IMR-90 (cell line): ENCODE data around the gene AFTPH. TPM values are rescaled to one million over a fixed set of nuclear protein-coding genes. Genes with fewer than 3 reads are reported as not detected.

Experiments
- ATAC-seq: fragments of 200-7000 bp; cut with Tn5 transposase; 2 replicates; pipeline ENCODE4 v1.9.1; 2020; ENCODE audit warnings: low read depth, mild to moderate bottlenecking, moderate library complexity
- BruUV-seq: library from RNA; stranded (reverse); fragments of 400-500 nt; replicated peaks from 2 replicates; lab custom pipeline; 2021; lab: Mats Ljungman, UMichigan
- CTCF ChIA-PET: fragments of 300-600 bp; formaldehyde crosslinking; extraction: SDS; loops from one replicate; lab custom pipeline; 2021; ENCODE audit warnings: antibody characterized with exemption; lab: Yijun Ruan, JAX
- POLR2A ChIA-PET: fragments of 300-600 bp; sonication (Branson Sonifier 250); formaldehyde crosslinking; loops from one replicate; lab custom pipeline; 2022; ENCODE audit warnings: antibody characterized with exemption; ENCODE audit not compliant: unreplicated experiment; lab: Charles Lee
- DNase-seq: peaks from one replicate; pipeline ENCODE4 v3.0.0; 2013
- H2AFZ ChIP-seq: replicated peaks from 2 replicates; pipeline ENCODE3; 2013; ENCODE audit warnings: low read length, mild to moderate bottlenecking; ENCODE audit not compliant: poor library complexity
- H2AK5ac ChIP-seq: 2 replicates; pipeline ENCODE4 v1.6.1; 2013; ENCODE audit warnings: low read depth, low read length, inconsistent platforms
- H2AK9ac ChIP-seq: replicated peaks from 2 replicates; pipeline ENCODE3; 2013; ENCODE audit warnings: mild to moderate bottlenecking, low read depth, low read length, moderate library complexity; ENCODE audit not compliant: poor library complexity
- H2BK120ac ChIP-seq: 2 replicates; pipeline ENCODE4 v1.6.1; 2013; ENCODE audit warnings: low read depth, low read length, inconsistent platforms
- H2BK15ac ChIP-seq: 3 replicates; pipeline ENCODE4 v1.6.1; 2013; ENCODE audit warnings: low read depth, low read length, inconsistent platforms
- H2BK20ac ChIP-seq: 2 replicates; pipeline ENCODE4 v1.6.1; 2013; ENCODE audit warnings: low read depth, mild to moderate bottlenecking, inconsistent platforms, low read length, moderate library complexity
- H2BK5ac ChIP-seq: 2 replicates; pipeline ENCODE4 v1.6.1; 2013; ENCODE audit warnings: mild to moderate bottlenecking, low read depth, low read length, inconsistent platforms; ENCODE audit not compliant: poor library complexity, severe bottlenecking
- H3K14ac ChIP-seq: replicated peaks from 2 replicates; pipeline ENCODE4 v1.6.1; 2013; ENCODE audit warnings: low read depth, low read length, inconsistent platforms
- H3K18ac ChIP-seq: 2 replicates; pipeline ENCODE4 v1.6.1; 2013; ENCODE audit warnings: low read depth, low read length, control low read depth
- H3K23ac ChIP-seq: 2 replicates; pipeline ENCODE4 v1.6.1; 2013; ENCODE audit warnings: low read depth, low read length, inconsistent platforms
- H3K27ac ChIP-seq: 2 replicates; pipeline ENCODE4 v1.5.1; 2013; ENCODE audit warnings: mild to moderate bottlenecking, control low read depth, low read length; ENCODE audit not compliant: insufficient read depth
- H3K27me3 ChIP-seq: 2 replicates; pipeline ENCODE4 v1.6.1; 2013; ENCODE audit warnings: low read length; ENCODE audit not compliant: control insufficient read depth, insufficient read depth
- H3K36me3 ChIP-seq: 2 replicates; pipeline ENCODE4 v1.6.1; 2013; ENCODE audit warnings: low read length, mixed read lengths; ENCODE audit not compliant: control insufficient read depth, insufficient read depth
- H3K4ac ChIP-seq: 2 replicates; pipeline ENCODE4 v1.6.1; 2013; ENCODE audit warnings: low read depth, low read length, inconsistent platforms
- H3K4me1 ChIP-seq: 2 replicates; pipeline ENCODE4 v1.6.1; 2013; ENCODE audit warnings: low read length, mixed read lengths; ENCODE audit not compliant: control insufficient read depth, insufficient read depth
- H3K4me2 ChIP-seq: 2 replicates; pipeline ENCODE4 v1.6.1; 2013; ENCODE audit warnings: low read depth, mild to moderate bottlenecking, control low read depth, low read length, moderate library complexity
- H3K4me3 ChIP-seq: 2 replicates; pipeline ENCODE4 v1.5.1; 2013; ENCODE audit warnings: low read depth, mild to moderate bottlenecking, control low read depth, low read length, moderate library complexity; ENCODE audit not compliant: insufficient read depth
- H3K56ac ChIP-seq: 2 replicates; pipeline ENCODE4 v1.6.1; 2013; ENCODE audit warnings: low read length, inconsistent platforms; ENCODE audit not compliant: insufficient read depth; ENCODE audit errors: extremely low read depth
- H3K79me1 ChIP-seq, 2 experiments: 2 replicates each; pipeline ENCODE4 v1.6.1; 2013; ENCODE audit warnings: low read length in 2 of 2, inconsistent platforms in 1 of 2, low read depth in 1 of 2
- H3K9ac ChIP-seq: 2 replicates; pipeline ENCODE4 v1.6.1; 2013; ENCODE audit warnings: low read depth, low read length, control low read depth
- H3K9me1 ChIP-seq: 2 replicates; pipeline ENCODE4 v1.6.1; 2013; ENCODE audit warnings: low read length, inconsistent platforms; ENCODE audit not compliant: insufficient read depth
- H3K9me3 ChIP-seq: 2 replicates; pipeline ENCODE4 v1.6.1; 2013; ENCODE audit warnings: low read length; ENCODE audit not compliant: control insufficient read depth, insufficient read depth
- H4K20me1 ChIP-seq: 2 replicates; pipeline ENCODE4 v1.6.1; 2013; ENCODE audit warnings: low read length, inconsistent platforms; ENCODE audit not compliant: insufficient read depth
- H4K5ac ChIP-seq: 2 replicates; pipeline ENCODE4 v1.6.1; 2013; ENCODE audit warnings: mild to moderate bottlenecking, low read depth, low read length, control low read depth
- H4K8ac ChIP-seq, 2 experiments: 2 replicates each; pipeline ENCODE4 v1.6.1; 2013; ENCODE audit warnings: low read depth in 2 of 2, low read length in 2 of 2, control low read depth in 1 of 2, inconsistent platforms in 1 of 2
- H4K91ac ChIP-seq: 2 replicates; pipeline ENCODE4 v1.6.1; 2013; ENCODE audit warnings: low read depth, low read length, inconsistent platforms; ENCODE audit not compliant: insufficient read depth
- BHLHE40 ChIP-seq: fragments of 150-350 bp; IDR thresholded peaks from 2 replicates; pipeline ENCODE4 v1.6.1; 2016; ENCODE audit warnings: mild to moderate bottlenecking, low read depth, low read length
- CEBPB ChIP-seq: IDR thresholded peaks from 2 replicates; pipeline ENCODE4 v1.6.1; 2012; ENCODE audit warnings: low read depth, low read length, improper control_type of control experiment
- CHD1 ChIP-seq: IDR thresholded peaks from 2 replicates; pipeline ENCODE4 v1.6.1; 2012; ENCODE audit warnings: low read depth, low read length, improper control_type of control experiment
- MAFK ChIP-seq: IDR thresholded peaks from 2 replicates; pipeline ENCODE4 v1.6.1; 2012; ENCODE audit warnings: low read depth, low read length, improper control_type of control experiment
- NFE2L2 ChIP-seq: fragments of 150-350 bp; IDR thresholded peaks from 2 replicates; pipeline ENCODE4 v1.6.1; 2016; ENCODE audit warnings: low read depth, mild to moderate bottlenecking, low read length
- POLR2A ChIP-seq: IDR thresholded peaks from 2 replicates; pipeline ENCODE4 v1.6.1; 2012; ENCODE audit warnings: mild to moderate bottlenecking, low read depth, low read length
- RAD21 ChIP-seq: IDR thresholded peaks from 2 replicates; pipeline ENCODE4 v1.6.1; 2012; ENCODE audit warnings: low read length, improper control_type of control experiment
- WGBS, 2 experiments: methylation state at CpG; one replicate each; pipeline versions ENCODE4 v1.1.5 to v1.1.7; 2013; ENCODE audit warnings: missing lambda C conversion rate in 2 of 2; ENCODE audit not compliant: insufficient read length in 1 of 2; ENCODE audit errors: extremely low coverage in 2 of 2; 5-methylcytosine and 5-hydroxymethylcytosine counted together
- dilution Hi-C: fragments of 300-500 bp; cut with HindIII; formaldehyde crosslinking; loops from one replicate; pipeline ENCODE4 v1.14.3; 2018; ENCODE audit warnings: low sequenced_read_pairs; ENCODE audit not compliant: unreplicated experiment
- in situ Hi-C: fragments of 300-500 bp; cut with MboI; formaldehyde crosslinking; loops from 3 replicates; pipeline ENCODE4 v1.14.3; 2019; ENCODE audit warnings: low sequenced_read_pairs, inconsistent platforms, mixed read lengths
- intact Hi-C: fragments of 100-400 bp; cut with micrococcal nuclease; formaldehyde crosslinking; loops from 2 replicates; pipeline ENCODE4 v1.10.0; 2022
- polyA plus RNA-seq, 3 experiments: library from polyadenylated mRNA; depleted of rRNA; stranded (reverse); fragments of >200 nt; gene quantifications; 2 replicates each; pipeline ENCODE4 v1.2.3, GENCODE V29; 2012; ENCODE audit warnings: low replicate concordance in 1 of 3
- total RNA-seq: library from RNA; depleted of rRNA; stranded (reverse); fragments of >200 nt; gene quantifications from 2 replicates; pipeline ENCODE4 v1.2.3, GENCODE V29; 2012
- TF ChIP-seq, protein P1 (sequence below): conservative IDR thresholded peaks from 2 replicates; pipeline ENCODE4 v1.5.1; 2012; ENCODE audit warnings: mild to moderate bottlenecking, low read depth, low read length, improper control_type of control experiment
- TF ChIP-seq, protein P2 (sequence below): fragments of 150-350 bp; IDR thresholded peaks from 2 replicates; pipeline ENCODE4 v1.6.1; 2016; ENCODE audit warnings: low read depth, mild to moderate bottlenecking, low read length, moderate library complexity, borderline replicate concordance
- TF ChIP-seq, protein P3 (sequence below): fragments of 150-350 bp; IDR thresholded peaks from 2 replicates; pipeline ENCODE4 v1.6.1; 2017; ENCODE audit warnings: mild to moderate bottlenecking, antibody characterized with exemption, low read length, low read depth

AFTPH gene
- total and polyA plus RNA-seq, 2 of the 4 experiments (the other 2 are of a cell fraction), result 9.4 to 19.9 TPM

DNA sequence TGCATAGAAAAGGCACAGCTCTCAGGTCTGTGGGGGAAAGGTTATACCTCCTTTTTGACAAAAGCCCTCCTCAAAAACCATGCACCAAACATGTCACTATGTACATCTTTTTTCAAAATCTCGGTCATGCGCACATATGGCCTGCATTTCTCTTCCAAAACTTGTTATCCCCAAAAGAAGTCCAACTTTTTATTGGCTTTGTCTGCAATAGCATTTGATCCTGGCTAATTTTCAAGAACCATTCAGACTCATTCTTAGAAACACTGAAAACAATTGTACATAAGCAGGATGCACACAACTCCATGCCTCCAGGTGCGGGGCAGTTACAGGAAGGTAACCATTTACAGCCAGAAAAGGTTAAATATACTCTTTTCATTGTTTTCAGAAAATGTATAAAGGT lies 107.6 kb downstream of the AFTPH start:
- POLR2A ChIA-PET, result no interaction called here
- in situ Hi-C loops, result loop anchor here (5.0 kb wide), 1 partner anchor 231 kb away; no protein-coding TSS in a partner anchor

More for the DNA sequence above, 107.6 kb downstream of the AFTPH start:
- H3K9ac ChIP-seq, result no peak overlapping the region
- DNase-seq, result no peak
- peaks cover 10% of the 10 kb centered on the region for H3K4me1 ChIP-seq
- ATAC-seq, result no peak
- peaks cover 10% of the 10 kb centered on the region for H3K9me1 ChIP-seq
- no peak overlapping the region for H2BK15ac ChIP-seq
- no TSS peak for BruUV-seq
- no peak overlapping the region for H3K4ac ChIP-seq
- no peak overlapping the region for H2AK5ac ChIP-seq
- H3K18ac ChIP-seq, result no peak overlapping the region
- no peak overlapping the region for H2BK5ac ChIP-seq
- no peak overlapping the region for H4K91ac ChIP-seq
- H4K20me1 ChIP-seq, result peaks cover 34% of the 10 kb centered on the region
- H3K4me3 ChIP-seq, result no peak overlapping the region
- no peak for TF ChIP-seq BHLHE40
- TF ChIP-seq, protein P1, sequence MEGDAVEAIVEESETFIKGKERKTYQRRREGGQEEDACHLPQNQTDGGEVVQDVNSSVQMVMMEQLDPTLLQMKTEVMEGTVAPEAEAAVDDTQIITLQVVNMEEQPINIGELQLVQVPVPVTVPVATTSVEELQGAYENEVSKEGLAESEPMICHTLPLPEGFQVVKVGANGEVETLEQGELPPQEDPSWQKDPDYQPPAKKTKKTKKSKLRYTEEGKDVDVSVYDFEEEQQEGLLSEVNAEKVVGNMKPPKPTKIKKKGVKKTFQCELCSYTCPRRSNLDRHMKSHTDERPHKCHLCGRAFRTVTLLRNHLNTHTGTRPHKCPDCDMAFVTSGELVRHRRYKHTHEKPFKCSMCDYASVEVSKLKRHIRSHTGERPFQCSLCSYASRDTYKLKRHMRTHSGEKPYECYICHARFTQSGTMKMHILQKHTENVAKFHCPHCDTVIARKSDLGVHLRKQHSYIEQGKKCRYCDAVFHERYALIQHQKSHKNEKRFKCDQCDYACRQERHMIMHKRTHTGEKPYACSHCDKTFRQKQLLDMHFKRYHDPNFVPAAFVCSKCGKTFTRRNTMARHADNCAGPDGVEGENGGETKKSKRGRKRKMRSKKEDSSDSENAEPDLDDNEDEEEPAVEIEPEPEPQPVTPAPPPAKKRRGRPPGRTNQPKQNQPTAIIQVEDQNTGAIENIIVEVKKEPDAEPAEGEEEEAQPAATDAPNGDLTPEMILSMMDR, result no peak
- TF ChIP-seq, protein P2, sequence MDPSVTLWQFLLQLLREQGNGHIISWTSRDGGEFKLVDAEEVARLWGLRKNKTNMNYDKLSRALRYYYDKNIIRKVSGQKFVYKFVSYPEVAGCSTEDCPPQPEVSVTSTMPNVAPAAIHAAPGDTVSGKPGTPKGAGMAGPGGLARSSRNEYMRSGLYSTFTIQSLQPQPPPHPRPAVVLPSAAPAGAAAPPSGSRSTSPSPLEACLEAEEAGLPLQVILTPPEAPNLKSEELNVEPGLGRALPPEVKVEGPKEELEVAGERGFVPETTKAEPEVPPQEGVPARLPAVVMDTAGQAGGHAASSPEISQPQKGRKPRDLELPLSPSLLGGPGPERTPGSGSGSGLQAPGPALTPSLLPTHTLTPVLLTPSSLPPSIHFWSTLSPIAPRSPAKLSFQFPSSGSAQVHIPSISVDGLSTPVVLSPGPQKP, result no peak
- TF ChIP-seq RAD21, result no peak
- TF ChIP-seq CEBPB, result no peak
- no peak for TF ChIP-seq NFE2L2
- TF ChIP-seq CHD1, result no peak
- no peak for TF ChIP-seq MAFK
- no peak for TF ChIP-seq POLR2A
- TF ChIP-seq, protein P3, sequence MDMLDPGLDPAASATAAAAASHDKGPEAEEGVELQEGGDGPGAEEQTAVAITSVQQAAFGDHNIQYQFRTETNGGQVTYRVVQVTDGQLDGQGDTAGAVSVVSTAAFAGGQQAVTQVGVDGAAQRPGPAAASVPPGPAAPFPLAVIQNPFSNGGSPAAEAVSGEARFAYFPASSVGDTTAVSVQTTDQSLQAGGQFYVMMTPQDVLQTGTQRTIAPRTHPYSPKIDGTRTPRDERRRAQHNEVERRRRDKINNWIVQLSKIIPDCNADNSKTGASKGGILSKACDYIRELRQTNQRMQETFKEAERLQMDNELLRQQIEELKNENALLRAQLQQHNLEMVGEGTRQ, result no peak
- H2BK20ac ChIP-seq, result no peak overlapping the region
- H3K36me3 ChIP-seq, result peaks cover 18% of the 10 kb centered on the region
- dilution Hi-C loops (no loop called here), intact Hi-C loops (no loop called here)
- no peak overlapping the region for H3K4me2 ChIP-seq
- H3K9me3 ChIP-seq, result no peaks in the 10 kb centered on the region
- H3K14ac ChIP-seq, result no peak overlapping the region
- H3K27ac ChIP-seq, result no peak overlapping the region
- H4K5ac ChIP-seq, result no peak overlapping the region
- no peak overlapping the region for H2AK9ac ChIP-seq
- WGBS, 2 experiments, result 67% methylated on average over 2 of the region's 3 CpGs; no CpG with 5 or more reads in 1 of the 2 experiments
- peaks cover 6% of the 10 kb centered on the region for H3K27me3 ChIP-seq
- no peak overlapping the region for H2BK120ac ChIP-seq
- no peak overlapping the region for H2AFZ ChIP-seq
- H3K23ac ChIP-seq, result no peak overlapping the region
- no peak overlapping the region for H4K8ac ChIP-seq
- peaks cover 22 to 30% of the 10 kb centered on the region in 2 experiments for H3K79me1 ChIP-seq
- CTCF ChIA-PET, result interaction anchor here (0.9 kb wide), 1 partner anchor 119 kb away, joined by 3 read pairs; no protein-coding TSS in a partner anchor
- H3K56ac ChIP-seq, result no peak overlapping the region
